ENCODE measurements around the gene DAP. TPM values are rescaled to one million over a fixed set of nuclear protein-coding genes. Genes with fewer than 3 reads are reported as not detected.

The DAP gene
- total RNA-seq, 1 experiment from 2014 or later = 108 TPM

DNA sequence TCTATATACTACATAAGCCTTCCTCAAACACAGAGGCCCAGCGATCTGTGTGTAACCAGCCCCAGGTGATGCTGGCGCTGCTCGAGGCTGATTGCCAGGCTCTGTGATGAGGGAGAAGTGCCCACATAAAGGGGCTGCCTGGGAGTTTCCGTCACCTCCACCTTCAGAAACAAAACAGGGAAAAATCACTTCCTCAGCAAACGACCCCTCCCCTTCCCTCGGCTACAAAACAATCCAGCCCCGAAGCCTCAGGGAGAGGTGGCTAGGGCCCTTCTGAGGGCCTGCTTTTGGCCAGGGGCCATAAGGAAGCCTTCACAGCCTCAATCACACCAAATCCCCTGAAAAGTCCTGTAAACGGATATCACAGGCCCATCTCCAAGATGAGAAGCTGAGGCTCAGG is 51.1 kb downstream of the DAP start:
- CTCF ChIA-PET = no interaction called here
- Histone ChIP-seq H3K27ac (ENCODE audit: low read length) (no peak overlapping the region), H3K36me3 (ENCODE audit: control insufficient read depth, insufficient read depth, low read length) (no peaks in the 10 kb centered on the region), H3K27me3 (ENCODE audit: control insufficient read depth, insufficient read depth, low read length) (no peaks in the 10 kb centered on the region), H3K4me1 (ENCODE audit: control insufficient read depth, insufficient read depth, low read length) (no peaks in the 10 kb centered on the region), H3K9me3 (ENCODE audit: control insufficient read depth, insufficient read depth, low read depth, low read length) (no peaks in the 10 kb centered on the region), H3K4me3 (ENCODE audit: low read depth in 2 of 2, low read length in 2 of 2) (no peak overlapping the region)
- intact Hi-C loops (cut with micrococcal nuclease; ENCODE audit: unreplicated experiment) = no loop called here
- in situ Hi-C loops (cut with HindIII; ENCODE audit: low pct_unique_long_range_greater_than_20kb, low sequenced_read_pairs) = no loop called here
- 0 out of 2 replicates have a peak, but pooled peaks have one; percentile 15 for ATAC-seq
- POLR2A ChIA-PET = no interaction called here
- no peak for DNase-seq (ENCODE audit: low read depth, low spot score)
- TF ChIP-seq, protein P1, sequence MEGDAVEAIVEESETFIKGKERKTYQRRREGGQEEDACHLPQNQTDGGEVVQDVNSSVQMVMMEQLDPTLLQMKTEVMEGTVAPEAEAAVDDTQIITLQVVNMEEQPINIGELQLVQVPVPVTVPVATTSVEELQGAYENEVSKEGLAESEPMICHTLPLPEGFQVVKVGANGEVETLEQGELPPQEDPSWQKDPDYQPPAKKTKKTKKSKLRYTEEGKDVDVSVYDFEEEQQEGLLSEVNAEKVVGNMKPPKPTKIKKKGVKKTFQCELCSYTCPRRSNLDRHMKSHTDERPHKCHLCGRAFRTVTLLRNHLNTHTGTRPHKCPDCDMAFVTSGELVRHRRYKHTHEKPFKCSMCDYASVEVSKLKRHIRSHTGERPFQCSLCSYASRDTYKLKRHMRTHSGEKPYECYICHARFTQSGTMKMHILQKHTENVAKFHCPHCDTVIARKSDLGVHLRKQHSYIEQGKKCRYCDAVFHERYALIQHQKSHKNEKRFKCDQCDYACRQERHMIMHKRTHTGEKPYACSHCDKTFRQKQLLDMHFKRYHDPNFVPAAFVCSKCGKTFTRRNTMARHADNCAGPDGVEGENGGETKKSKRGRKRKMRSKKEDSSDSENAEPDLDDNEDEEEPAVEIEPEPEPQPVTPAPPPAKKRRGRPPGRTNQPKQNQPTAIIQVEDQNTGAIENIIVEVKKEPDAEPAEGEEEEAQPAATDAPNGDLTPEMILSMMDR (IDR thresholded peaks at IDR 0.05) = no peak
- TF ChIP-seq SIN3A (IDR thresholded peaks at IDR 0.05; ENCODE audit: borderline replicate concordance, insufficient read depth, low read depth, low read length) = no peak
- no TSS peak for BruUV-seq (replicated peaks)

DNA sequence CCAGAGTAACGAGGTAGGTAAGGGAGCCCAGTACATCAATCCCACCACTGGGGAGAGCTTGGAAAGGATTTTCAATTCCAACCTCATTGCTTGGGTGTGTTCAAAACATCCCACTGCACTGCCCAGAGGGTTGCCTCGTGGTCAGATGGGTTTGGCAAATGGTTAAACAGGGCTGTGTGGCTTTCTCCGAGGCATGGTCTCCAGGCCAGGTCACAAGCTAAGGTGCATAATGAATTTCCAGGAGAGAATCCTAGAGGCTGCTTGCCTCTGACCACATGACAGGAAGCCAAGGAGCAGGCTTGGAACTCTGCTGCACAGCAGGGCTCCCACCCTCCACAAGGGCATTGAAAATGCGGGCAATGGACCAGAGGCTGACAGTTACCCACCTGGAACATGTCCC is 51.6 kb downstream of the DAP start:
- ChIA-PET CTCF (no interaction called here), POLR2A (no interaction called here)
- intact Hi-C loops (cut with micrococcal nuclease; ENCODE audit: unreplicated experiment) (no loop called here), in situ Hi-C loops (cut with HindIII; ENCODE audit: low pct_unique_long_range_greater_than_20kb, low sequenced_read_pairs) (no loop called here)
- Histone ChIP-seq H3K27ac (ENCODE audit: low read length) (no peak overlapping the region), H3K4me3 (ENCODE audit: low read depth in 2 of 2, low read length in 2 of 2) (no peak overlapping the region), H3K9me3 (ENCODE audit: control insufficient read depth, insufficient read depth, low read depth, low read length) (no peaks in the 10 kb centered on the region), H3K36me3 (ENCODE audit: control insufficient read depth, insufficient read depth, low read length) (no peaks in the 10 kb centered on the region), H3K27me3 (ENCODE audit: control insufficient read depth, insufficient read depth, low read length) (no peaks in the 10 kb centered on the region), H3K4me1 (ENCODE audit: control insufficient read depth, insufficient read depth, low read length) (peaks cover 4% of the 10 kb centered on the region)
- no TSS peak for BruUV-seq (replicated peaks)
- ATAC-seq (peak; percentile 10; the same call in 1 of the 2 replicates), DNase-seq (ENCODE audit: low read depth, low spot score) (no peak)
- no peak for TF ChIP-seq POLR2AphosphoS5 (IDR thresholded peaks at IDR 0.05; ENCODE audit: low read depth, low read length)
- TF ChIP-seq SIN3A (IDR thresholded peaks at IDR 0.05; ENCODE audit: borderline replicate concordance, insufficient read depth, low read depth, low read length) = no peak
- TF ChIP-seq, protein P2, sequence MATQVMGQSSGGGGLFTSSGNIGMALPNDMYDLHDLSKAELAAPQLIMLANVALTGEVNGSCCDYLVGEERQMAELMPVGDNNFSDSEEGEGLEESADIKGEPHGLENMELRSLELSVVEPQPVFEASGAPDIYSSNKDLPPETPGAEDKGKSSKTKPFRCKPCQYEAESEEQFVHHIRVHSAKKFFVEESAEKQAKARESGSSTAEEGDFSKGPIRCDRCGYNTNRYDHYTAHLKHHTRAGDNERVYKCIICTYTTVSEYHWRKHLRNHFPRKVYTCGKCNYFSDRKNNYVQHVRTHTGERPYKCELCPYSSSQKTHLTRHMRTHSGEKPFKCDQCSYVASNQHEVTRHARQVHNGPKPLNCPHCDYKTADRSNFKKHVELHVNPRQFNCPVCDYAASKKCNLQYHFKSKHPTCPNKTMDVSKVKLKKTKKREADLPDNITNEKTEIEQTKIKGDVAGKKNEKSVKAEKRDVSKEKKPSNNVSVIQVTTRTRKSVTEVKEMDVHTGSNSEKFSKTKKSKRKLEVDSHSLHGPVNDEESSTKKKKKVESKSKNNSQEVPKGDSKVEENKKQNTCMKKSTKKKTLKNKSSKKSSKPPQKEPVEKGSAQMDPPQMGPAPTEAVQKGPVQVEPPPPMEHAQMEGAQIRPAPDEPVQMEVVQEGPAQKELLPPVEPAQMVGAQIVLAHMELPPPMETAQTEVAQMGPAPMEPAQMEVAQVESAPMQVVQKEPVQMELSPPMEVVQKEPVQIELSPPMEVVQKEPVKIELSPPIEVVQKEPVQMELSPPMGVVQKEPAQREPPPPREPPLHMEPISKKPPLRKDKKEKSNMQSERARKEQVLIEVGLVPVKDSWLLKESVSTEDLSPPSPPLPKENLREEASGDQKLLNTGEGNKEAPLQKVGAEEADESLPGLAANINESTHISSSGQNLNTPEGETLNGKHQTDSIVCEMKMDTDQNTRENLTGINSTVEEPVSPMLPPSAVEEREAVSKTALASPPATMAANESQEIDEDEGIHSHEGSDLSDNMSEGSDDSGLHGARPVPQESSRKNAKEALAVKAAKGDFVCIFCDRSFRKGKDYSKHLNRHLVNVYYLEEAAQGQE (IDR thresholded peaks at IDR 0.05; ENCODE audit: insufficient read depth in 1 of 2, low read depth in 2 of 2, low read length in 1 of 2) = no peak
- TF ChIP-seq, protein P1 (IDR thresholded peaks at IDR 0.05) = no peak
- TF ChIP-seq TCF7L2 (IDR thresholded peaks at IDR 0.05; ENCODE audit: low read depth, low read length) = no peak
